Left ventricle myocardium inferior (tissue), 1 donor: Measurements from ENCODE around the gene INO80. TPM values are rescaled to one million over a fixed set of nuclear protein-coding genes. Genes with fewer than 3 reads are reported as not detected.
"Not testable (repeated sequence)": the region's sequence is repeated elsewhere in the genome, so short reads cannot be mapped to it uniquely, and the experiment has no call there.

Source experiments
- DNase-seq: peaks from one replicate; pipeline ENCODE4 v3.0.0-alpha.2; 2020
- H3K27ac ChIP-seq: fragments of 200-600 bp; replicated peaks from 2 replicates; pipeline ENCODE4 v1.8.0; 2021
- H3K27me3 ChIP-seq: fragments of 200-600 bp; 2 replicates; pipeline ENCODE4 v1.8.0; 2021; ENCODE audit warnings: low read depth
- H3K36me3 ChIP-seq: fragments of 200-600 bp; 2 replicates; pipeline ENCODE4 v1.8.0; 2021
- H3K4me1 ChIP-seq: fragments of 200-600 bp; 2 replicates; pipeline ENCODE4 v1.8.0; 2021
- H3K4me3 ChIP-seq: fragments of 200-600 bp; 2 replicates; pipeline ENCODE4 v1.8.0; 2021; ENCODE audit warnings: mild to moderate bottlenecking, moderate library complexity
- H3K9me3 ChIP-seq: fragments of 200-600 bp; replicated peaks from 2 replicates; pipeline ENCODE4 v1.8.0; 2021
- intact Hi-C: fragments of 100-400 bp; cut with micrococcal nuclease; formaldehyde crosslinking; loops from one replicate; pipeline ENCODE4 v1.11.0; 2022
- total RNA-seq: library from RNA; stranded (reverse); fragmentation: NEBNext Ultra II Directional; extraction: Animal tissue kit (Norgen Biotek cat#: 25700); gene quantifications from one replicate; pipeline ENCODE4 v1.2.1, GENCODE V29; 2021
- TF ChIP-seq, protein P1 (sequence below): fragments of 200-600 bp; IDR thresholded peaks from 2 replicates; pipeline ENCODE4 v1.8.0; 2021; ENCODE audit warnings: antibody characterized with exemption, mild to moderate bottlenecking, borderline replicate concordance
- donor health status: DM: no; HTN: yes; CAD: no; lungs with severe emphysema.

INO80 gene
- total RNA-seq, 1 donor from 2014 or later, result 8.6 TPM

DNA sequence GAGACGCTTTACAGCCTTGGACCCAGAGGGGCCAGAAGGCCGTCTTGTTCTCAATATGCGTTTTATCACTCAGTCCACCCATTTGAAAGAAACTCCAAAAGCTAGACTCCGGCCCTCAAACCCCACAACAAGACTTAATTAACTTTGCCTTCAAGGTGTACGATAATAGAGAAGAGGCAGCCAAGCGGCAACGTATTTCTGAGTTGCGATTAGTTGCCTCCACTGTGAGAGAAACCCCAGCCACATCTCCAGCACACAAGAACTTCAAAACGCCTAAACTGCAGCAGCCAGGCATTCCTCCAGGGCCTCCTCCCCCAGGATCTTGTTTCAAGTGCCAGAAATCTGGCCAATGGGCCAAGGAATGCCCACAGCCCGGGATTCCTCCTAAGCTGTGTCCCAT is 17.4 kb upstream of the INO80 start:
- Histone ChIP-seq H3K36me3 (no peaks in the 10 kb centered on the region), H3K4me3 (no peak overlapping the region), H3K27ac (no peak overlapping the region), H3K27me3 (no peaks in the 10 kb centered on the region), H3K4me1 (no peaks in the 10 kb centered on the region), H3K9me3 (peaks cover 13% of the 10 kb centered on the region)
- intact Hi-C loops, result no loop called here
- DNase-seq, result no peak
- TF ChIP-seq, protein P1, sequence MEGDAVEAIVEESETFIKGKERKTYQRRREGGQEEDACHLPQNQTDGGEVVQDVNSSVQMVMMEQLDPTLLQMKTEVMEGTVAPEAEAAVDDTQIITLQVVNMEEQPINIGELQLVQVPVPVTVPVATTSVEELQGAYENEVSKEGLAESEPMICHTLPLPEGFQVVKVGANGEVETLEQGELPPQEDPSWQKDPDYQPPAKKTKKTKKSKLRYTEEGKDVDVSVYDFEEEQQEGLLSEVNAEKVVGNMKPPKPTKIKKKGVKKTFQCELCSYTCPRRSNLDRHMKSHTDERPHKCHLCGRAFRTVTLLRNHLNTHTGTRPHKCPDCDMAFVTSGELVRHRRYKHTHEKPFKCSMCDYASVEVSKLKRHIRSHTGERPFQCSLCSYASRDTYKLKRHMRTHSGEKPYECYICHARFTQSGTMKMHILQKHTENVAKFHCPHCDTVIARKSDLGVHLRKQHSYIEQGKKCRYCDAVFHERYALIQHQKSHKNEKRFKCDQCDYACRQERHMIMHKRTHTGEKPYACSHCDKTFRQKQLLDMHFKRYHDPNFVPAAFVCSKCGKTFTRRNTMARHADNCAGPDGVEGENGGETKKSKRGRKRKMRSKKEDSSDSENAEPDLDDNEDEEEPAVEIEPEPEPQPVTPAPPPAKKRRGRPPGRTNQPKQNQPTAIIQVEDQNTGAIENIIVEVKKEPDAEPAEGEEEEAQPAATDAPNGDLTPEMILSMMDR, result no peak

DNA sequence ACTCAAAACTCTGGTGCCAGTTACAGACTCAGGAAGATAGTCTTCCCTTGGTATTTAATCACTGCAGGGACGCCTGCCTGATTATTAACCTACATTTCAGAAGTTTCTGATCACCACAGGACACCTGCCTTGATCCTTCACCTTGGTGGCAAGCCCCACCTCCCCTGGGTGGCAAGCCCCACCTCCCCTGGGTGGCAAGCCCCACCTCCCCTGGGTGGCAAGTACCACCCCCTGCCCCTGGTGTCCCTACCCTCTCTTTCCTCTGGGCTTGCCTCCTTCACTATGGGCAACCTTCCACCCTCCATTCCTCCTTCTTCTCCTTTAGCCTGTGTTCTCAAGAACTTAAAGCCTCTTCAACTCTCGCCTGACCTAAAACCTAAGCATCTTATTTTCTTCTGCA is 16.0 kb upstream of the INO80 start:
- H3K4me3 ChIP-seq, intact Hi-C loops: not testable (repeated sequence)

DNA sequence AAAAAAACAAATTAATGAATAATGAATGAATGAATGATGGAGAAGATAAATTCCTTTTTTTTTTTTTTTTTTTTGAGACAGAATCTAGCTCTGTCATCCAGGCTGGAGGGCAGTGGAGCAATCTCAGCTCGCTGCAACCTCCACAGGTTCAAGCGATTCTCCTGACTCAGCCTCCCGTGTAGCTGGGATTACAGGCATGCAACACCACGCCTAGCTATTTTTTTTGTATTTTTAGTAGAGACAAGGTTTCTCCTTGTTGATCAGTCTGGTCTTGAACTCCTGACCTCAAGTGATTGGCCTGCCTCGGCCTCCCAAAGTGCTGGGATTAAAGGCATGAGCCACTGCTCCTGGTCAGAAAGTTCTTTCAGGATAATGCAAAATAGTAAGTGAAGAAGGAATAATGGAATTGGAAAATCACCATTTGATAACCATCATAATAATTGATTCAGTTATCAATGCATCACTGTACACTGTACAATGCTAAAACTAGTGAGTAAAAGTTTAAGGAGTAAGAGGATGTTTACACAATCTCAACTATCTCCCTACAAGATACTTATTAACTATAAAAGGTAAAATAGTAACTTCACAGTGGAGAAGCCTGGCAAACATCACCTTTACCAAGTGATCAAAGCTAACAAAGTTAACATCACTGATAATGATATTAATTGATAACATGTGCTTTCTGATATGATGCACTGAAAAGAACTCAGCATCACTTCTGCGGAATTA is 12.3 kb upstream of the INO80 start:
- DNase-seq, result no peak
- Histone ChIP-seq H3K9me3 (peaks cover 13% of the 10 kb centered on the region), H3K36me3 (no peaks in the 10 kb centered on the region), H3K27me3 (peaks cover 27% of the 10 kb centered on the region), H3K27ac (no peak overlapping the region), H3K4me1 (no peaks in the 10 kb centered on the region), H3K4me3 (no peak overlapping the region)
- TF ChIP-seq, protein P1, result no peak
- intact Hi-C loops, result no loop called here

More for the DNA sequence above, 16.0 kb upstream of the INO80 start:
- H3K27ac ChIP-seq, H3K27me3 ChIP-seq, H3K36me3 ChIP-seq, H3K4me1 ChIP-seq, DNase-seq: not testable (repeated sequence)
- peaks cover 13% of the 10 kb centered on the region for H3K9me3 ChIP-seq

DNA sequence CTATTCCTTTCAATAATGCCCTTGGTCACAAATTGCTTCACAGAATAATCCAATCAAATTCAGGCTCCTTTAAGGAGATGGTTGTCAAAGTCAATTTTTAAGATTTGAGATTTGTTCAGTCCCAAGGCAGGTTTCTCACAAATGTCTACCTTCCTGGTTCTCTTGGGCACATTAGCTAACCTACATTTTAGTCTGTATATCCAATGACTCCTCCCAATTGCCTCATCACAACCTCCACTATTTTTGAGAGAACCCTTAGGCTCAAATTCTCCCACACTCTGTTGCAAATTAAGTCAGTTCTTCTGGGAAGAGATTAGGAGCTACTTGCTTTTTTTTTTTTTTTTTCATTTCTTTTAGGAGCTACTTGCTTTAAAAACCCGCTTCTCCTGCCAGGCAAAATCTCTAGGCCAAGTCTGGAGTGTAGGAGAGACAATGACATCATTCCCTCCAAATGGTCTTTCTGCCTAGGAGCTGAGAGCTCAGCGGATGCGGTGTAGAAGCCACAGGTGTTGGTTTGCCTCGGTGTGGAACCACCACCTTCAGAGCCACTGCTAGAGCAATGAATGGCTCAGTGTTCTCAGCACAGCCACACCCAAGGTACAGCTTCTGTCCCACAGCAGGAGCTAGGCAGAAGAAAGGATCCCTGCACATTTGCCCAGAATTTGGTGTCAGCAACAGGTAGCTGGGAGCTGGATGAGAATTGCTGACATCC is 10.0 kb upstream of the INO80 start:
- Histone ChIP-seq H3K27me3 (peaks cover 39% of the 10 kb centered on the region), H3K4me1 (no peaks in the 10 kb centered on the region), H3K9me3 (peaks cover 12% of the 10 kb centered on the region), H3K36me3 (no peaks in the 10 kb centered on the region), H3K27ac (no peak overlapping the region), H3K4me3 (no peak overlapping the region)
- DNase-seq, result no peak
- TF ChIP-seq, protein P1, result no peak
- intact Hi-C loops, result no loop called here

DNA sequence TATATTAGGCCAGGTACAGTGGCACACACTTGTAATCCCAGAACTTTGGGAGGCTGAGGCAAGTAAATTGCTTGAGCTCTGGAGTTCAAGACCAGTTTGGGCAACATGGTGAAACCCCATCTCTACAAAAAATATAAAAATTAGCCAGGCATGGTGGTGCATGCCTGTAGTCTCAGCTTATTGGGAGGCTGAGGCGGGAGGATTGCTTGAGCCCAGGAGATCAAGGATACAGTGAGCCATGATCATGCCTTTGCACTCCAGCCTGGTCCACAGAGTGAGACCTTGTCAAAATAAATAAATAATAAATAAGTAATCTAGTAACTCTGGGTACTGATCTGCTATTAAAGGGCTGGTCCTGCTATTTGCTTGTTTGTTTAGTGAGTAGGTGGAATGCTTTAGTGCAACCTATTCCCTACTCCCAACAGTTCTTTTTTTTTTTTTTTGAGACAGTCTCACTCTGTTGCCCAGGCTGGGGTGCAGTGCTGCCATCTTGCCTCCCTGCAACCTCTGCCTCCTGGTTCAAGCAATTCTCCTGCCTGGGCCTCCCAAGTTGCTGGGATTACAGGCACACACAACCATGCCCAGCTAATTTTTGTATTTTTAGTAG is 9.1 kb upstream of the INO80 start:
- intact Hi-C loops, result no loop called here
- H3K4me1 ChIP-seq, result no peaks in the 10 kb centered on the region
- H3K36me3 ChIP-seq, result no peaks in the 10 kb centered on the region
- DNase-seq, result no peak
- peaks cover 39% of the 10 kb centered on the region for H3K27me3 ChIP-seq
- TF ChIP-seq, protein P1, result no peak
- no peak overlapping the region for H3K27ac ChIP-seq
- H3K4me3 ChIP-seq, result no peak overlapping the region
- H3K9me3 ChIP-seq, result peaks cover 3% of the 10 kb centered on the region

DNA sequence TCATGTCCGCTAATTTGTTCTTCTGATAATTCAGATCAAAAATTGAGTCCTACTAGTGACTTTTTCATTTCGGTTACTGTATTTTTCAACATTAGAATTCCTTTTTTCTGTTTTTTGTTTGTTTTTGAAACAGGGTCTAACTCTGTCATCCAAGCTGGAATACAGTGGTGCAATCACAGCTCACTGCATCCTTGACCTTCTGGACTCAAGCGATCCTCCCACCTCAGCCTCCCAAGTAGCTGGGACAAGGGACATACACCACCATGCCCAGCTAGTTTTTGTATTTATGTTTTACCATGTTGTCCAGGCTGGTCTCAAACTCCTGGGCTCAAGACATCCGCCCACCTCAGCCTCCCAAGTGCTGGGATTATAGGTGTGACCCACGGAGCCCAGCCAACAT is 8.0 kb upstream of the INO80 start:
- Histone ChIP-seq H3K27ac (no peak overlapping the region), H3K9me3 (no peaks in the 10 kb centered on the region), H3K27me3 (peaks cover 39% of the 10 kb centered on the region), H3K4me3 (no peak overlapping the region), H3K36me3 (no peaks in the 10 kb centered on the region), H3K4me1 (no peaks in the 10 kb centered on the region)
- no peak for DNase-seq
- TF ChIP-seq, protein P1, result no peak
- intact Hi-C loops, result no loop called here
